Heart right ventricle (tissue), 16 donors: ENCODE results near the gene CCDC186. TPM values are rescaled to one million over a fixed set of nuclear protein-coding genes. Genes with fewer than 3 reads are reported as not detected.

ENCODE experiments used
- ATAC-seq, 8 donors: fragments of 200-7000 bp; cut with Tn5 transposase; one replicate each; pipeline ENCODE4 v1.9.1; 2020; ENCODE audit warnings: mild to moderate bottlenecking in 8 of 8, moderate library complexity in 8 of 8, moderate number of reproducible peaks in 1 of 8
- DNase-seq, 2 donors: peaks; one replicate each; pipeline ENCODE4 v3.0.0-alpha.2; 2020
- H3K27ac ChIP-seq, 10 donors: fragments of 200-600 bp; sonication (generic) in 2 of 10; one replicate each; pipeline versions ENCODE4 v1.5.0 to v1.8.0; 2020 to 2022; ENCODE audit warnings: mild to moderate bottlenecking in 3 of 10
- H3K27me3 ChIP-seq, 7 donors: fragments of 200-600 bp; one replicate each; pipeline ENCODE4 v1.8.0; 2021 to 2022; ENCODE audit warnings: mild to moderate bottlenecking in 2 of 7
- H3K36me3 ChIP-seq, 9 donors: fragments of 200-600 bp; sonication (generic) in 1 of 9; one replicate each; pipeline versions ENCODE4 v1.5.0 to v1.8.0; 2020 to 2022; ENCODE audit warnings: mild to moderate bottlenecking in 2 of 9
- H3K4me1 ChIP-seq, 9 donors: fragments of 200-600 bp; sonication (generic) in 1 of 9; one replicate each; pipeline versions ENCODE4 v1.5.0 to v1.8.0; 2020 to 2022; ENCODE audit warnings: mild to moderate bottlenecking in 4 of 9
- H3K4me3 ChIP-seq, 10 donors: fragments of 200-600 bp; sonication (generic) in 2 of 10; one replicate each; pipeline versions ENCODE4 v1.5.0 to v1.8.0; 2020 to 2022; ENCODE audit warnings: mild to moderate bottlenecking in 7 of 10, moderate library complexity in 2 of 10
- H3K9me3 ChIP-seq, 11 donors: fragments of 200-600 bp in 10 of 11; sonication (generic) in 2 of 11; one replicate each; pipeline versions ENCODE4 v1.5.0 to v1.8.0; 2013 to 2022; ENCODE audit warnings: mild to moderate bottlenecking in 2 of 11, control low read depth in 1 of 11, moderate library complexity in 1 of 11
- CTCF ChIP-seq, 9 donors: fragments of 200-600 bp; sonication (generic) in 2 of 9; IDR thresholded peaks; one replicate each; pipeline versions ENCODE4 v1.5.0 to v1.8.0; 2021 to 2022; ENCODE audit warnings: antibody characterized with exemption in 9 of 9, mild to moderate bottlenecking in 5 of 9, moderate library complexity in 1 of 9
- WGBS, 2 donors: extraction: QIAGEN DNeasy Blood & Tissue Kit; methylation state at CpG; one replicate each; pipeline ENCODE4 v1.1.7; 2013; ENCODE audit warnings: inconsistent platforms in 1 of 2; 5-methylcytosine and 5-hydroxymethylcytosine counted together
- intact Hi-C, 10 donors: fragments of 100-400 bp; cut with DNase I; formaldehyde crosslinking; loops; one replicate each; pipeline versions ENCODE4 v1.11.1 to v1.14.2; 2022
- polyA plus RNA-seq, 2 donors: library from polyadenylated mRNA; stranded (reverse); fragments of 200-250 nt; gene quantifications; one replicate each; pipeline ENCODE4 v1.2.3, GENCODE V29; 2013
- total RNA-seq, 10 donors: library from RNA; stranded (reverse); fragmentation: NEBNext Ultra II Directional in 3 of 10; extraction: Animal tissue kit (Norgen Biotek cat#: 25700) in 3 of 10; gene quantifications; one replicate each; pipeline versions ENCODE4 v1.2.1 to v1.2.4, GENCODE V29; 2021 to 2023
- donor health status: Arrhythmogenic right ventricular cardiomyopathy.
- donor health status: ischemic (EF 13 %, LVEDD 7.1; RV severe dilation, severe dysfunction).
- donor health status: healthy with polysubstance abuse.
- donor health status: DM: no; HTN: yes; CAD: no.
- donor health status: DM: no; HTN: no; CAD: no.
- donor health status: ischemic (EF 25% LVEDD 6.9; RV normal size, moderate dysfunction).
- donor health status: ischemic (EF 25% LVEDD 5.7; RV mildly dilated, moderate dysfunction).
- donor health status: healthy.
- donor health status: DM: yes; HTN: yes; CAD: no.
- donor health status: Ischemic cardiomyopathy.
- donor health status: ischemic (EF 35%, LVEDD 5.7; RV mildly dilated, moderate dysfunction).
- donor health status: nonischemic (EF 11% LVEDD 7.7; RV severe dilation, severe dysfunction).
- donor health status: DM: yes; HTN: yes; CAD: no.
- donor health status: PGD.
- donor health status: ischemic (EF 29% LVEDD 5.4; RV normal size, mild dysfunction).
- donor health status: nonischemic (EF 23%, LVEDD 6.1; RV moderate dilation, normal function).

The CCDC186 gene
- total and polyA plus RNA-seq, 12 donors = 3.4 to 28.9 (median 19.0) TPM

GRCh38 chr10:114202812-114203211, 28.8 kb upstream of the CCDC186 start:
- no peak overlapping the region for H3K27ac ChIP-seq
- WGBS, 2 donors = 86 to 87% methylated on average over 3 of the region's 3 CpGs
- intact Hi-C loops = no loop called here

GRCh38 chr10:114199239-114199638, 25.2 kb upstream of the CCDC186 start:
- H3K36me3 ChIP-seq = no peaks in the 10 kb centered on the region
- H3K4me3 ChIP-seq = no peak overlapping the region
- peak in 1 of 8 donors; percentile 33 for ATAC-seq
- H3K27ac ChIP-seq = no peak overlapping the region
- 81 to 86% methylated on average over 4 of the region's 4 CpGs for WGBS, 2 donors
- H3K27me3 ChIP-seq = no peaks in the 10 kb centered on the region
- intact Hi-C loops = no loop called here
- DNase-seq = no peak
- no peak for TF ChIP-seq CTCF (IDR thresholded peaks at IDR 0.05)
- no peaks in the 10 kb centered on the region for H3K9me3 ChIP-seq
- no peaks in the 10 kb centered on the region for H3K4me1 ChIP-seq

More at GRCh38 chr10:114202812-114203211, 28.8 kb upstream of the CCDC186 start:
- ATAC-seq (no peak), DNase-seq (no peak)
- no peak for TF ChIP-seq CTCF (IDR thresholded peaks at IDR 0.05)
- H3K36me3 ChIP-seq = no peaks in the 10 kb centered on the region
- H3K4me1 ChIP-seq = no peaks in the 10 kb centered on the region
- H3K9me3 ChIP-seq = no peaks in the 10 kb centered on the region
- H3K4me3 ChIP-seq = no peak overlapping the region
- no peaks in the 10 kb centered on the region for H3K27me3 ChIP-seq

DNA sequence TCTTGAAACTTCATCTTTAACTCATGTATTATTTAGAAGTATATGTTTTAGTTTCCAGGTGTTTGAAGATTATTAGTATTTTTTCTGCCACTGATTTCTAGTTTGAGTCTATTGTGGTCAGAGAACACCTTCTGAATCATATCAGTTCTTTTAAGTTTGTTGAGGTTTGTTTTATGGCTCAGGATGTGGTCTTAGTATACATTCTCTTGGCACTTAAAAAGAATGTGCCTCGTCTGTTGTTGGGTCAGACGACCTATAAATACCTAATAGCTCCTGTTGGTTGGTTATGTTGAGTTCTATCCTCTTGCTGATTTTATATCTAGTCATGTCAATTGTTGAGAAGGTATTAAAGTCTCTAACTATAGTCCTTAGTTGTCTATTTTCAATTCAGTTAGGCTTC, 21.1 kb upstream of the CCDC186 start:
- ATAC-seq = no peak
- no peak for TF ChIP-seq CTCF (IDR thresholded peaks at IDR 0.05)
- Histone ChIP-seq H3K27me3 (no peaks in the 10 kb centered on the region), H3K4me1 (no peaks in the 10 kb centered on the region), H3K27ac (no peak overlapping the region), H3K9me3 (no peaks in the 10 kb centered on the region), H3K4me3 (no peak overlapping the region), H3K36me3 (no peaks in the 10 kb centered on the region)
- intact Hi-C loops = no loop called here
- 85 to 90% methylated on average over 2 of the region's 2 CpGs for WGBS, 2 donors
- no peak for DNase-seq

GRCh38 chr10:114189700-114190099, 15.7 kb upstream of the CCDC186 start:
- no peaks in the 10 kb centered on the region for H3K9me3 ChIP-seq
- no peak overlapping the region for H3K27ac ChIP-seq
- no peak for TF ChIP-seq CTCF (IDR thresholded peaks at IDR 0.05)
- H3K4me3 ChIP-seq = no peak overlapping the region
- no peaks in the 10 kb centered on the region for H3K4me1 ChIP-seq
- intact Hi-C loops = no loop called here
- ATAC-seq (no peak), DNase-seq (no peak)
- H3K27me3 ChIP-seq = no peaks in the 10 kb centered on the region
- WGBS, 2 donors = 93 to 94% methylated on average over 8 of the region's 8 CpGs
- no peaks in the 10 kb centered on the region for H3K36me3 ChIP-seq
